ENCODE results near the gene P2RX6.

Gene P2RX6

GRCh38 chr22:21025763-21026755 is 11.1 kb downstream of the P2RX6 start:
- Histone ChIP-seq H3K36me3 (ENCODE audit: control insufficient read depth, low read depth, low read length) (no peaks in the 10 kb centered on the region), H3K4me1 (ENCODE audit: control insufficient read depth, low read depth, low read length) (no peaks in the 10 kb centered on the region), H3K27me3 (ENCODE audit: control insufficient read depth, insufficient read depth, low read length) (peaks cover 9% of the 10 kb centered on the region), H3K9me3 (ENCODE audit: control insufficient read depth, low read depth, low read length) (no peaks in the 10 kb centered on the region), H3K9ac (ENCODE audit: low read length) (no peak overlapping the region), H3K27ac (ENCODE audit: low read length) (no peak overlapping the region), H3K4me3 (ENCODE audit: low read length) (no peak overlapping the region)

DNA sequence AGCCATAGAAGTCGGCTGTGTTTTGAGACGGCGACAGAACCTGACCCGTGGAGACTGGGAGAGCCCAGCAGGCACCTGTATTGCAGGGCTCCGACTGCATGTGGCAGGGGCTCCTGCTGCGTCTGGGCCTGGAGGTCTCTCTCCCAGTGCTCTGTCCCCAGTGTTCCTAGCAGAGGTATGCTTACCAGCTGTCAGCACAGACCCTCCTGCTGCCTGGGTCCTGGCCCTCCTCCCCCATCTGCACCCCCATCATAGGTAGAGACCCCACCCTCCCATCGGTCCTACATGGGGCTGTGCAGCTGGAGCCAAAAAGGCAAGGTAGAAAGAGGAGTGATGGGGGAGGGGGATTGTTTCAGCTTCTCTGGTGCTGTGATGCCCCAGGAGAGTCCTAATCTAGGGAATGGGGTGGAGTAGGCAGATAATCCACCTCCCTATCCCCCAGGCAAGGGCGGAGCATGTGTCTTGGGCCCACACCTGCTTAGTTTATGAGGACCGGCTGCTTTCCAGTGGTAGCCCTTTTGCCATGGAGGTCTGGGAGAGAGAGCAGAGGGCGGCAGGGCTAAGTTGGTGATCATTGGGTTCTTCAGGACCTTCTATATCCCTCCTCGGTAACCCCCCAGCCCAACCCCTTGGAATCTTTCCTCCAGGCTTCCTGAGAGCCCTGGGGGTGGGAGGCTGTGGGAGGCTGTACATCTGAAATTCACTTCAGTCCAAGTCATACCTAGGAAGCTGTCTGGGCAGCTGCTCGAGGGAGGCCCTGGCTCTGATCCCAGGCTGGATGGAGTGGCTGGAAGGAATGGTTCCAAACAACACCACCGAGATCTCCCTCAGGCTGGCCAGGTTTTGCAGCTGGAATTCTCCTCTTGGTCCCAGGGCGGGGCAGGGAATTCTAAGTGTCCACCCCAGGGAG is 12.1 kb downstream of the P2RX6 start:
- Histone ChIP-seq H3K4me1 (ENCODE audit: control insufficient read depth, low read depth, low read length) (no peaks in the 10 kb centered on the region), H3K27me3 (ENCODE audit: control insufficient read depth, insufficient read depth, low read length) (peaks cover 19% of the 10 kb centered on the region), H3K9ac (ENCODE audit: low read length) (no peak overlapping the region), H3K4me3 (ENCODE audit: low read length) (no peak overlapping the region), H3K27ac (ENCODE audit: low read length) (no peak overlapping the region), H3K36me3 (ENCODE audit: control insufficient read depth, low read depth, low read length) (no peaks in the 10 kb centered on the region), H3K9me3 (ENCODE audit: control insufficient read depth, low read depth, low read length) (no peaks in the 10 kb centered on the region)

GRCh38 chr22:21028277-21029251 is 13.6 kb downstream of the P2RX6 start:
- Histone ChIP-seq H3K4me3 (ENCODE audit: low read length) (no peak overlapping the region), H3K9ac (ENCODE audit: low read length) (no peak overlapping the region), H3K4me1 (ENCODE audit: control insufficient read depth, low read depth, low read length) (no peaks in the 10 kb centered on the region), H3K9me3 (ENCODE audit: control insufficient read depth, low read depth, low read length) (no peaks in the 10 kb centered on the region), H3K27me3 (ENCODE audit: control insufficient read depth, insufficient read depth, low read length) (peaks cover 34% of the 10 kb centered on the region), H3K27ac (ENCODE audit: low read length) (no peak overlapping the region), H3K36me3 (ENCODE audit: control insufficient read depth, low read depth, low read length) (no peaks in the 10 kb centered on the region)

DNA sequence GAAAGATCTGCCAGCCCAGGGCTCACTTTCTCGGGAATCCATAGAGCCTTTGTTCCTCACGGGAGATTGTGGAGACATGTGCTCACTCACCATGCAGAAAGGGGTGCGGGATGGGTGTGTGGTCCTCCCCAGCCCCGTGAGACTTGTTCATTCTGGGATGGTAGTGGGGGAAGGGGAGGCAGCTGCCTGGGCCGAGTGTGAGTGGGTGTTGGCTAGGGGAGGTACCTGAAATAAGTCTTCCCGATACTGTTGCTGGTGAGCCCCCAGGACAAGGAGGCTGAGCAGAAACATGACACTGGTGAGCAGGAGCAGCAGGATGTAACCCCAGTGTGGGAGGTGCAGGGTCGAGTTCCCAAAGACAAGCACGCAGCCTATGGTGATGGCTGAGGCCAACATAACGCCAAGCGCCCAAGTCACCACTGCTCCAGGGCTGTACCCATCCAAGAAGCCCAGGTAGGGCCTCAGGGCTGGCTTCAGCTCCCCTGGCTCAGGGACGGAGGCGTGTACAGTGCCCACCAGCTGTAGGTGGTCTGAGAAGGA is 14.6 kb downstream of the P2RX6 start:
- H3K9ac ChIP-seq (ENCODE audit: low read length), result no peak overlapping the region

DNA sequence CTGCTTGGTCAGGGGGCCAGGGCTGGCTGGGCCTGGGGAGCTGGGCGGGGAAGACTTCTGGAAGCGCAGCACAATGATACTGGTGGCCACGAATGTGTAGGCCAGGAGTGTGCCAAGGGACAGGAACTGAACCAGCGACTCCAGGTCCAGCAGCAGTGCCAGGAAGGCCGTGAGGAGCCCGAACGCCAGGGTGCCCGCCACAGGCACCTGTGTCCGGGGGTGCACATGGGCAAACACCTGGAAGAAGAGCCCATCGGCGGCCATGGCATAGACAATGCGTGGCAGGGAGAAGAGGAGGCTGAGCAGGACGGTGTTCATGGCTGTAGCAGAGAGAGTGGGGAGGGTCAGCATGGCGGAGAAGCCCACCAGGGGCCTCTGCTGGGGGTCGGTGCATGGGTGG is 15.1 kb downstream of the P2RX6 start:
- no peak overlapping the region for H3K9ac ChIP-seq (ENCODE audit: low read length)
- peaks cover 39% of the 10 kb centered on the region for H3K27me3 ChIP-seq (ENCODE audit: control insufficient read depth, insufficient read depth, low read length)
- H3K27ac ChIP-seq (ENCODE audit: low read length), result no peak overlapping the region
- H3K36me3 ChIP-seq (ENCODE audit: control insufficient read depth, low read depth, low read length), result no peaks in the 10 kb centered on the region
- no peaks in the 10 kb centered on the region for H3K4me1 ChIP-seq (ENCODE audit: control insufficient read depth, low read depth, low read length)
- no peaks in the 10 kb centered on the region for H3K9me3 ChIP-seq (ENCODE audit: control insufficient read depth, low read depth, low read length)
- no peak overlapping the region for H3K4me3 ChIP-seq (ENCODE audit: low read length)

More for the DNA sequence above, 14.6 kb downstream of the P2RX6 start:
- no peaks in the 10 kb centered on the region for H3K36me3 ChIP-seq (ENCODE audit: control insufficient read depth, low read depth, low read length)
- no peak overlapping the region for H3K4me3 ChIP-seq (ENCODE audit: low read length)
- H3K27ac ChIP-seq (ENCODE audit: low read length), result no peak overlapping the region
- no peaks in the 10 kb centered on the region for H3K4me1 ChIP-seq (ENCODE audit: control insufficient read depth, low read depth, low read length)
- H3K27me3 ChIP-seq (ENCODE audit: control insufficient read depth, insufficient read depth, low read length), result peaks cover 39% of the 10 kb centered on the region
- H3K9me3 ChIP-seq (ENCODE audit: control insufficient read depth, low read depth, low read length), result no peaks in the 10 kb centered on the region

DNA sequence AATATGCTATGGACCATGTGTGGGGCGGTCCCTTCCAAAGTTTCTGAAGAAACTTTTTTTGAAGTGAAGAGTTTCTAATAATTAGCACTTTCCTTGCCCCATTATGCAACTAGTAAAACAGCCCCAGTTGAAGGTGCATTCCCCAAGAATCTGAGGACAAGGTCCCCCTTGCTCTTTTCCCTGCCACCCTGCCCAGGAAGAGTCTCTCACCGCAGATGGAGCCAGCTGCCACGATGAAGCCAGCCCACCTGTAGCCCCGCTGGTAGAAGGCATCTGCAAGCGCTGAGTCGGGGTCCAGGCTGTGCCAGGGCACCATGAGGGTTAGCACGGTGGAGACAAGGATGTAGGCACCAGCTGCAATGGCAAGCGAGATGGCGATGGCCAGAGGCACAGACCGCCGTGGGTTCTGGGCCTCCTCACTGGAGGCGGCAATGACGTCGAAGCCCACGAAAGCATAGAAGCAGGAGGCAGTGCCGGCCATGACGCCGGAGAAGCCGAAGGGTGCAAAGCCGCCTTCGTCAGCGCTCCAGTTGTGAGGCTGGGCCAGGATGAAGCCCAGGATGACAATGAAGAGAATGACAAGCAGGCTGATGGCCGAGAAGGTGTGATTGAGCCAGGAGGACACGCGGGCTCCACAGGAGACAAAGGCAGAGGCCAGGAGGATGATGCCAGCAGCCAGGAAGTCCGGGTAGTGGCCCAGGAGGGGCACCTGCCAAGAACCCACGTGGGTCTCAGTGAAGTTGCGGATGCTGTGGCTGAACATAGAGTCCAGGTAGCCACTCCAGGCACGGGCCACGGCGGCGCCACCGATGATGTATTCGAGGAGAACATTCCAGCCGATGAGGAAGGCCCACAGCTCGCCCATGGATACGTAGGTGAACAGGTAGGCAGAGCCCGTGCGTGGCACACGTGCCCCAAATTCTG is 15.9 kb downstream of the P2RX6 start:
- Histone ChIP-seq H3K27ac (ENCODE audit: low read length) (no peak overlapping the region), H3K4me1 (ENCODE audit: control insufficient read depth, low read depth, low read length) (no peaks in the 10 kb centered on the region), H3K4me3 (ENCODE audit: low read length) (no peak overlapping the region), H3K27me3 (ENCODE audit: control insufficient read depth, insufficient read depth, low read length) (peaks cover 39% of the 10 kb centered on the region), H3K36me3 (ENCODE audit: control insufficient read depth, low read depth, low read length) (no peaks in the 10 kb centered on the region), H3K9me3 (ENCODE audit: control insufficient read depth, low read depth, low read length) (no peaks in the 10 kb centered on the region), H3K9ac (ENCODE audit: low read length) (no peak overlapping the region)

DNA sequence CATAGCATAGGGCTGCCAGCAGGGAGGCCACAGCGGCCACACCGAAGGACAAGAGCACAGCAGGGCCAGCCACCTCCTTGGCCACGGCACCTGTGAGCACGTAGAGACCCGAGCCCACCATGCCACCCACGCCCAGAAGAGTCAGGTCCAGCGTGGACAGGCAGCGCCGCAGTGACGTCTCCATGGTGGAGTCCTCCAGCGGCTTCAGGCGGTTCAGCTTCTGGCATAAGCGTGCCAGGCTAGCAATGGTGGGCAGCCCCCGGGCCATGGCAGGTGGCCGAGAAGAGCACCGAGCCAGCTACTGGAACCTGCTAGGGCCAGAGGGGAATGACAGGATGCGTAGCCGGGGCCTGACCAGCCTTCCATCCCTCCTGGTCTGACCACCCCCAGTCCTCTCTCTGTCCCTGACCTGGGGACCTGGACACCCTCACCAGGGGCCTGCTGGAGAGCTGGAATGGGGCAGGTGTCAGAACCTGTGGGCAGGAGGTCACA is 16.6 kb downstream of the P2RX6 start:
- Histone ChIP-seq H3K27me3 (ENCODE audit: control insufficient read depth, insufficient read depth, low read length) (peaks cover 39% of the 10 kb centered on the region), H3K36me3 (ENCODE audit: control insufficient read depth, low read depth, low read length) (no peaks in the 10 kb centered on the region), H3K9ac (ENCODE audit: low read length) (no peak overlapping the region), H3K9me3 (ENCODE audit: control insufficient read depth, low read depth, low read length) (no peaks in the 10 kb centered on the region), H3K4me1 (ENCODE audit: control insufficient read depth, low read depth, low read length) (no peaks in the 10 kb centered on the region), H3K27ac (ENCODE audit: low read length) (no peak overlapping the region), H3K4me3 (ENCODE audit: low read length) (peak overlapping the region; percentile 59)

DNA sequence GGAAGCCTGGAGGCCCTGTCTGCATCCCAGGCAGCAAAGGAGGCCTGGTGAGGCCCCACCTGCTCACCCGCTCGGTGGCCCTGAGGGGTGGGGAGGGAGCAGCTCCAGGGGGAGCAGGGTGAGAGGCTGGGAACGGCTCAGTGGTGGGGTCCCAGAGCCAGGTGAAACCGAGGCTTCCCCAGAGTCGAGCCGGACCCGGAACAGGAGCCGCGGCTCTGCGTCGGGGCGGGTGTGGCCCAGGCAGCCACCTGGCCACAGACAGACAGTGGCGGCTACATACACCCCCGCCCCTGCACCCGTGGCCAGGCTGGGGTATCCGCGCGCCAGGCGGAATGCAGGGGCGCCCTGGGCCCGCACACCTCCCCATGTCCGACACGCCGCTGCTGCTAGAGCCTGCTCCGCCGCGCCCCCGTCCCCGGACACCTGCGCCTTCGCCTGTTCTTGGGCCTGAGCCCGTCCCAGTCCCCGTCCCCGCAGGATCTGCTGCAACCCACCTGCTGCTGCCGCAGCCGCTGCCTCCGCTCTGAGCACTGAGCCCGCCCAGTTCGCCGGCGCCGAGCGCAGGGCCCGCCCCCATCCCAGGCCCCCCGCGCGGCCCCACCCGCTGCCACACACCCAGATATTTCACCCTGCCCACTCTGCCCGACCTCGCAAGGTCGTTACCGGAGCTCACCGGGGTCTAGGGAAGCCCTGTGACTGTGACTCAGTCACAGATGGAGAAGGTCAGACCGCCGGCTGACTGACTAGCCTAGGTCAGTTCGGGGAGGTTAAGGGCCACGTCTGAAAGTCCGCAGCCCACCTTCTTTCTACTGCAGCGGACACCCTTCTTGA is 17.3 kb downstream of the P2RX6 start, which contains the start of gene SLC7A4:
SLC7A4 (minus strand) TSS at position 525 of the 831 bp plus-strand sequence. CDS start 749 bp downstream, outside the sequence.
- Histone ChIP-seq H3K9ac (ENCODE audit: low read length) (no peak within 1 kb of the TSS), H3K36me3 (ENCODE audit: control insufficient read depth, low read depth, low read length) (no peaks in the 10 kb centered on the region), H3K9me3 (ENCODE audit: control insufficient read depth, low read depth, low read length) (no peaks in the 10 kb centered on the region), H3K4me1 (ENCODE audit: control insufficient read depth, low read depth, low read length) (no peaks in the 10 kb centered on the region), H3K27me3 (ENCODE audit: control insufficient read depth, insufficient read depth, low read length) (peaks cover 39% of the 10 kb centered on the region), H3K4me3 (ENCODE audit: low read length) (peak within 1 kb of the TSS; percentile 59), H3K27ac (ENCODE audit: low read length) (no peak within 1 kb of the TSS)

GRCh38 chr22:21032868-21033688 is 18.1 kb downstream of the P2RX6 start:
- H3K36me3 ChIP-seq (ENCODE audit: control insufficient read depth, low read depth, low read length), result no peaks in the 10 kb centered on the region
- H3K9me3 ChIP-seq (ENCODE audit: control insufficient read depth, low read depth, low read length), result no peaks in the 10 kb centered on the region
- peaks cover 39% of the 10 kb centered on the region for H3K27me3 ChIP-seq (ENCODE audit: control insufficient read depth, insufficient read depth, low read length)
- H3K4me1 ChIP-seq (ENCODE audit: control insufficient read depth, low read depth, low read length), result no peaks in the 10 kb centered on the region
- no peak overlapping the region for H3K27ac ChIP-seq (ENCODE audit: low read length)
- peak overlapping the region; percentile 59 for H3K4me3 ChIP-seq (ENCODE audit: low read length)
- no peak overlapping the region for H3K9ac ChIP-seq (ENCODE audit: low read length)

Measured in iPS-18a (cell line).